Hepatic stellate cell (primary cell): ENCODE data around the gene CASTOR1.

Source experiments
- DNase-seq: peaks from one replicate; pipeline ENCODE4 v3.0.0; 2011; ENCODE audit warnings: low spot score

The CASTOR1 gene

DNA sequence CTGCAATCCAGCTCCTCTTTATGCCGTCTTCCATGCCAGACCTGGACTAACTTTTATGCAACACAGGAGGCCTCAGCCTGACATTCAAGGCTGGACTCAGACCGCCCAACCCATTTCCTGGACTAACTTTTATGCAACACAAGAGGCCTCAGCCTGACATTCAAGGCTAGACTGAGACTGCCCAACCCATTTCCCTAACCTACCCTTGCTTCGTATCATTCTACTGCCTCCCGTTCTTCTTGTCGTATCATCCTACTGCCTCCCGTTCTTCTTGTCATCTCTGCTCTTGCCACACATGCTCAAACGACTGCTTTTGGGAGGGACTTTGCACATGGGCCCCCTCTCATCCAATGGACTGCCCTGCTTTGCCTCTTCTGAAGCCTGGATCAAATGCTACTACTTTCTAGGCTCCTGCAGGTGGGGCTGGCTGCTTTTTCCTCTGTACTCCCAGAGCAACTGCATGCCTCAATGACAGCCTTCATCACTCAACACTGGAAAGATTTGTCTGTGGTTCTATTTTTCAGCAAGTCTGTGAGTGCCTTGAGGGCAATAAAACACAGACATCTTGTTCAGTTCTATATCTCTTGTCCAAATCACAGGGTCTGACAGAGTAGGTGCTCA, 29.6 kb upstream of the CASTOR1 start:
- no peak for DNase-seq

- DNase-seq = no peak
These were observed 28.5 kb upstream of the CASTOR1 start for GRCh38 chr22:30317778-30318177.

DNA sequence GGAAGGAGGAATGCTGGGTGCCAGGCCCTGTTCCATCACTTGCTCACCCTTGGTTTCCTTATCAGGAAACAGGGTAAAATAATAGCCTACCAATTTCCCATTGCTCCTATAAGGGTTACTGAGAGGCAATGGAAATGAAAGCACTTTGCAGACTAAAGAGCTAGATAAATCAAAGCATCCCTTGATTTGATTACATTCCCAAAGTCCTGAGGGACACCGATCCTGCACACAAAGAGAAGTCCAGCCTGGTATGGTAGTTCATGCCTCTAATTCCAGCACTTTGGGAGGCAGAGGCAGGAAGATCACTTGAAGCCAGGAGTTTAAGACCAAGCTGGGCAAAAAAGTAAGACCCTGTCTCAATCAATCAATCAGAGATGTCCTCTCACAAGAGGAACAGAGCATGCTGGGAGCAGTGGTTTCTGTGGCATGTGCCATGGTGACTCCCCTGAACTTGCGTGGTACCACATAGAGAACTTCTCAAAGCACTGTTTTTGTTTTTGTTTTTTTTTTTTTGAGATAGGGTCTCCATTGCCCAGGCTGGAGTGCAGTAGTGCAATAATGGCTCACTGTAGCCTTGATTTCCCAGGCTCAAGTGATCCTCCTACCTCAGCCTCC, 26.8 kb upstream of the CASTOR1 start:
- DNase-seq = no peak

DNA sequence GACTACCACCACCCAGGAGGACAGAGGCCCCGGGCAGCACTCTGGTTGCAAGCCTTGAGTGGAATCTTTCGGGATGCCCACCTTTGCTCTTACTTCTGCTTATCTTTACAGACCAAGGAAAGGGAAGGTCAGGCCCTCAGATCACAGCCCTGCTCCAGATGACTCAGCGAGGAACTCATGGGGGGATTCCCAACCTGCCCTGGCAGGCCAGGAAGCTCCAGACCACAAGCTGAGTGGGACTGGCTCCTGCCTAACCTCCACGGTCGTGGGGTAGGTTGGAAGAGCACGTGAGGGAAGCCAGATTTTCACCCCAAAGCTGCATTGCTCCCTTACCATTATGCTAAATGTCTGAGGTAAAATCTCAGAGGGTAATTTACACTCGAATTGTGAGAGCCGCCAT, 25.6 kb upstream of the CASTOR1 start:
- DNase-seq = no peak

- no peak for DNase-seq
These were observed 24.4 kb upstream of the CASTOR1 start for GRCh38 chr22:30313527-30314363.

GRCh38 chr22:30312053-30312452, 22.7 kb upstream of the CASTOR1 start:
- peak; percentile 69 for DNase-seq

GRCh38 chr22:30310881-30311771, 21.8 kb upstream of the CASTOR1 start:
- peak; percentile 63 for DNase-seq

GRCh38 chr22:30309951-30310741, 20.8 kb upstream of the CASTOR1 start:
- no peak for DNase-seq

DNA sequence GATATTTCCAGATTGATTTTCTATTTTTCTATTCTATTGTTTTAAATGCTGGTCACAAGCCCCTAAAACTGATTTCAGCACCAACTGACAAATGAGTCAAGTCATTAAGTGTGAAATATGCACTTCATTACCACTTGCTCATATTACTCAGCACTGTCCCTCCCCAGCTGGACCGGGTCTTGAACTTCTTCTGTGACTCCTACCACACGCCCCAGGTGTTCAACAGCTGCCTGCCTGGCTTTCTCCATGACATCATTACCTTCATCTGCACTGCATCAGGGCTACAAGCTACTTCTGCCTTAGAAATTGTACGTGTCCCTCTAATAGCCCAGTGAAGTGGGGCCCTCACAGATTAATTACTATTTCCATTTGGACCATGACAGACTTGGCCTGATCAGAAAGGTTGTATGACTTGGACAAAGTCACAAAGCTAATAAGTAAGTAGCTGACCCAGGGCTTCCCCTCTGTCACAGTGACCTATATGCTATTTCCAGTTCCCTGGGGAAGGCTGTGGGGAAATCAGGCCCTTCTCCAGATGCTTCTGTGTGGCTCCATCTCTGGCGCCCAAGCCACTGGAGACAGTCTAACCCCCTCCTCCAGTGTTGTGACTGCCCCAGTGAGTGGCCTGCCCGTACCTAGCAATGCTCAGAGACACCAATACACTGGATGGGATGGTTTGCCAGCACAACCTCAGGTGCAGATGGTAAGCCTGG, 19.4 kb upstream of the CASTOR1 start:
- DNase-seq = no peak

GRCh38 chr22:30308093-30308492, 18.8 kb upstream of the CASTOR1 start:
- DNase-seq = no peak

- no peak for DNase-seq
These were observed 17.8 kb upstream of the CASTOR1 start for GRCh38 chr22:30307041-30307574.

- no peak for DNase-seq
These were observed 17.3 kb upstream of the CASTOR1 start for GRCh38 chr22:30306627-30307011.

DNA sequence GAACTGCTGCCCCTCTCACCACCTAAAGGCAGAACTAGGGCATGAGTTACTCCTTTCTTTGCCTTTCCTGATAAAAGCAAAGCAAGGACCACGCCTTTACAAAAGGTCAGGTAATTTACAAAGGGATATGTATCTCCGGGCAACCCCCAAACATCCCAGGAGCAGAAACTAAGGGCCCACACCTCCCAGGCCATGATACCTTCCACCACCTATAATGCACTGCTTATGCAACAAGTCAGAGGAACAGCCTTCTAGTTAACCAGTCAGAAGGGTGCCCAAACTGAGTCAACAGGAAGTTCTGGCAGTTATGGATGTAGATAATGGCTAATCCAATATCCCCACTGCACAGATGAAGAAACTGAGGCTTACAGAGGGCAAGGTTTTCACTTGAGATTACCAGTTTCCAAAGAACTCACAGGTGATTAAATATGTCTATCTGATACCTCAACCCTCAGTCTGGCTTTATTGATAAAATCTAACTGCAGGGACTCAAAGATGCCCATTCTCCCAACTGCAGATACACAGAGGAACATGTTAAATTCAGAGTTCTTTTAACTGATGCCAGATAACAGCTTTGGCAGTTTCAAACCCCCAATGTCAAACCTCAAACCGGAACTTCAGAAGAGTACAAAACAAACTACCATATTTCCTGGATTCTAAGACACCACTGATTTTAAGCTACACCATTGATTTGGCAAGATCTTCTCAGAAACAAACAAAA, 16.8 kb upstream of the CASTOR1 start:
- no peak for DNase-seq

DNA sequence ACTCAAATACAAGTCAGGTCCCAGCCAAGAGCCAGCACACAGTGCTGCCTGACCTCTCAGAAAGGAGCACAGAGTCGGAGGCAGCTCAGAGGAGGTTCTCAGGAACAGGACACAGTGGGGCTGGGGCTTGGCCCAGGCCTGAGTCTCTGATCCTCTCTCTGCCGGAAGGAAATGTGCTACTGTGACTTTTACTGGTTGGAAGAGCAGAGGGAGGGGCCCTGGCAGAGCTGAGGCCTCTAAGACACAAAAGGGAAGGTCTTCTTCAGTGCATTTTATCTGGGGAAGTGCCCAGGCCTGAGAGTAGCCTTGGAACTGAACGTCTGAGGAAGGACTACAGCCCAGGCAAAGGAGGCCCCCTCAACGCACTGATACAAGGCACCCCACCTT, 16.2 kb upstream of the CASTOR1 start:
- no peak for DNase-seq

- DNase-seq = no peak
These were observed 15.4 kb upstream of the CASTOR1 start for GRCh38 chr22:30304495-30305244.

DNA sequence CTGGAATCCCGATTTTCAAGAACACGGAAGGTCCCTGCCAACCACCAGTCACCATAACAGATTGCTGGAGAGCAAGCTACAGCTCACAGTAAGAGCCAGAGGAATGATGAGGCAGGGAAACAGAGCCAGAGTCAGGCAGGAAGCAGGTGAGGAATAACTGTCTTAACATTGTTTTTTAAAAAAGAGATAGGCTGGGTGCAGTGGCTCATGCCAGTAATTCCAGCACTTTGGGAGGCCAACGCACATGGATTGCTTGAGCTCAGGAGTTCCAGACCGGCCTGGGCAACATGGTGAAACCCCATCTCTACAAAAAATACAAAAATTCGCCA, 13.5 kb upstream of the CASTOR1 start:
- no peak for DNase-seq

- DNase-seq = no peak
These were observed 12.9 kb upstream of the CASTOR1 start for GRCh38 chr22:30301995-30302809.

DNA sequence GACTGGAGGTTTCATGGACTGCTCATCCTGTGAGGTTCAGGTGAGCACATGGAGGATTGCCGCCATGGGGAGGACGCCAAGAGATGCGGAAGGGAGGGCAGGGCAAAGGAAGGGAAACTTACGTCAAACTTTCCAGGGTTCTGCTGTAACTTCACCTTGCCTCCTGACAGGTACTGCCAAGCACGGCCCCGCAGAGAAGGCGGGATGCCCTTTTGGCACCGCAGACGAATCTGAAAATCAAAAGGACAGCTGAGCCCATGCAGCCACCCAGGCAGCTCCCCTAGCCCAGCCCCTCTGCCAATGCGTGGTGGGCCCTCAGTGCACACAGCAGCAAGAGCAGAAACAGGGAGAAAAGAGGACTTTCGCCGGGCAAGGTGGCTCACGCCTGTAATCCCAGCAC, 10.0 kb upstream of the CASTOR1 start:
- DNase-seq = no peak
